Adrenal gland (tissue), 12 donors: ENCODE results near the gene TMED4. TPM values are rescaled to one million over a fixed set of nuclear protein-coding genes. Genes with fewer than 3 reads are reported as not detected.

Experiments
- DNase-seq, 7 donors: peaks; one replicate each; pipeline ENCODE4 v3.0.0-alpha.2; 2019 to 2020
- H3K27ac ChIP-seq, 5 donors: fragments of 200-600 bp; sonication (generic) in 4 of 5; 1 replicate in 3 of 5; 2 replicates in 2 of 5; pipeline versions ENCODE4 v1.5.1 to v1.8.0; 2016 to 2020; ENCODE audit warnings: mild to moderate bottlenecking in 1 of 5
- H3K27me3 ChIP-seq: fragments of 200-600 bp; 2 replicates; pipeline ENCODE4 v1.8.0; 2021
- H3K36me3 ChIP-seq, 2 donors: fragments of 200-600 bp; replicated peaks in 1 of 2; 1 replicate in 1 of 2; 2 replicates in 1 of 2; pipeline versions ENCODE4 v1.5.1 to v1.8.0; 2018 to 2022
- H3K4me1 ChIP-seq, 2 donors: fragments of 200-600 bp; replicated peaks in 1 of 2; 1 replicate in 1 of 2; 2 replicates in 1 of 2; pipeline versions ENCODE4 v1.5.1 to v1.8.0; 2018 to 2021
- H3K4me3 ChIP-seq, 4 donors: fragments of 200-600 bp; sonication (generic) in 3 of 4; one replicate each; pipeline ENCODE4 v1.5.1; 2016 to 2018
- H3K9me3 ChIP-seq, 3 donors: fragments of 200-600 bp; sonication (generic) in 1 of 3; replicated peaks in 1 of 3; 1 replicate in 2 of 3; 2 replicates in 1 of 3; pipeline versions ENCODE4 v1.5.1 to v1.8.0; 2016 to 2021
- CTCF ChIP-seq, 6 experiments: fragments of 450-650 bp in 4 of 6; fragments of 200-600 bp in 2 of 6; sonication (generic) in 1 of 6; IDR thresholded peaks; 1 replicate in 5 of 6; 2 replicates in 1 of 6; pipeline versions ENCODE4 v1.5.1 to v1.8.0; 2016 to 2021; ENCODE audit warnings: antibody characterized with exemption in 6 of 6, mild to moderate bottlenecking in 2 of 6, moderate library complexity in 1 of 6
- POLR2A ChIP-seq, 2 donors: fragments of 450-650 bp; IDR thresholded peaks; one replicate each; pipeline ENCODE4 v1.6.1; 2017; ENCODE audit warnings: antibody characterized with exemption in 2 of 2, mild to moderate bottlenecking in 2 of 2, moderate library complexity in 1 of 2
- WGBS, 4 donors: extraction: QIAGEN DNeasy Blood & Tissue Kit in 2 of 4; methylation state at CpG; one replicate each; pipeline versions ENCODE4 v1.1.5 to v1.1.7; 2013 to 2017; 5-methylcytosine and 5-hydroxymethylcytosine counted together
- intact Hi-C, 2 donors: fragments of 100-400 bp; cut with DNase I; formaldehyde crosslinking; loops; one replicate each; pipeline versions ENCODE4 v1.14.1 to v1.15.0; 2022 to 2023
- polyA plus RNA-seq, 3 donors: library from polyadenylated mRNA; stranded (reverse); fragments of 200-250 nt in 2 of 3; fragments of 350-450 nt in 1 of 3; fragmentation: Illumina TruSeq in 1 of 3; extraction: RNeasy Lipid Tissue Mini Kit (QIAGEN cat#74804) in 1 of 3; gene quantifications; one replicate each; pipeline ENCODE4 v1.2.3, GENCODE V29; 2013 to 2014
- total RNA-seq, 9 donors: library from RNA; depleted of rRNA in 4 of 9; stranded (reverse); fragments of >200 nt in 4 of 9; fragments of 120-200 nt in 1 of 9; fragmentation: NEBNext Ultra II Directional in 1 of 9; extraction: Animal tissue kit (Norgen Biotek cat#: 25700) in 1 of 9; gene quantifications; one replicate each; pipeline versions ENCODE4 v1.1.0 to v1.2.4, GENCODE V29; 2013 to 2023
- donor health status: healthy with polysubstance abuse.
- donor health status: Bipolar disorder and iron deficiency.
- donor health status: DM: yes; HTN: yes; CAD: no.
- donor health status: DM: no; HTN: no; CAD: no.
- donor health status: DM: no; HTN: no; CAD: no.
- donor health status: DM: yes; HTN: yes; CAD: no.

The TMED4 gene
- total and polyA plus RNA-seq, 12 donors = 45.2 to 189 (median 112) TPM

- TF ChIP-seq CTCF (IDR thresholded peaks at IDR 0.05) (no peak), POLR2A (IDR thresholded peaks at IDR 0.05) (no peak)
- Histone ChIP-seq H3K4me1 (peaks cover 23 to 33% of the 10 kb centered on the region in 2 donors), H3K27ac (peak overlapping the region in 3 of 5 donors; percentile 2 to 69 (median 56)), H3K4me3 (no peak overlapping the region), H3K36me3 (peaks cover 0 to 19% of the 10 kb centered on the region in 2 donors), H3K9me3 (no peaks in the 10 kb centered on the region), H3K27me3 (no peaks in the 10 kb centered on the region)
- no peak for DNase-seq
- intact Hi-C loops = no loop called here
- 73 to 87% (median 84%) methylated on average over 13 of the region's 13 CpGs for WGBS, 4 donors
These were observed 47.9 kb upstream of the TMED4 start for GRCh38 chr7:44629829-44630522.

- H3K27ac ChIP-seq = no peak overlapping the region
- WGBS, 4 donors = 63 to 78% (median 69%) methylated on average over 4 of the region's 4 CpGs
- no peak for DNase-seq
- intact Hi-C loops = no loop called here
- peaks cover 0 to 26% of the 10 kb centered on the region in 2 donors for H3K36me3 ChIP-seq
- no peaks in the 10 kb centered on the region for H3K27me3 ChIP-seq
- TF ChIP-seq POLR2A (IDR thresholded peaks at IDR 0.05) (no peak), CTCF (IDR thresholded peaks at IDR 0.05) (no peak)
- no peak overlapping the region for H3K4me3 ChIP-seq
- H3K4me1 ChIP-seq = peaks cover 23 to 40% of the 10 kb centered on the region in 2 donors
- H3K9me3 ChIP-seq = no peaks in the 10 kb centered on the region
These were observed 44.6 kb upstream of the TMED4 start for GRCh38 chr7:44626620-44627019.

GRCh38 chr7:44625526-44626471 lies 43.8 kb upstream of the TMED4 start:
- no peak for DNase-seq
- no peaks in the 10 kb centered on the region for H3K27me3 ChIP-seq
- no peak overlapping the region for H3K4me3 ChIP-seq
- TF ChIP-seq POLR2A (IDR thresholded peaks at IDR 0.05) (no peak), CTCF (IDR thresholded peaks at IDR 0.05) (no peak)
- WGBS, 4 donors = 70 to 82% (median 76%) methylated on average over 6 of the region's 6 CpGs
- intact Hi-C loops = no loop called here
- peak overlapping the region in 1 of 5 donors; percentile 6 for H3K27ac ChIP-seq
- peaks cover 26 to 42% of the 10 kb centered on the region in 2 donors for H3K4me1 ChIP-seq
- no peaks in the 10 kb centered on the region for H3K9me3 ChIP-seq
- H3K36me3 ChIP-seq = peaks cover 0 to 26% of the 10 kb centered on the region in 2 donors

GRCh38 chr7:44624318-44624717 lies 42.3 kb upstream of the TMED4 start:
- no peak for DNase-seq
- Histone ChIP-seq H3K27me3 (no peaks in the 10 kb centered on the region), H3K27ac (peak overlapping the region in 3 of 5 donors; percentile 49 to 85 (median 83)), H3K36me3 (peaks cover 0 to 26% of the 10 kb centered on the region in 2 donors), H3K9me3 (no peaks in the 10 kb centered on the region), H3K4me3 (no peak overlapping the region), H3K4me1 (peaks cover 27 to 36% of the 10 kb centered on the region in 2 donors)
- 87 to 93% (median 91%) methylated on average over 9 of the region's 9 CpGs for WGBS, 4 donors
- TF ChIP-seq POLR2A (IDR thresholded peaks at IDR 0.05) = no peak
- no peak for TF ChIP-seq CTCF (IDR thresholded peaks at IDR 0.05)
- intact Hi-C loops = no loop called here
